Erythroblast (primary cell): Measurements from ENCODE around the gene MAPK14.

ENCODE experiments used
- GATA1 ChIP-seq: IDR thresholded peaks from 2 replicates; pipeline ENCODE4 v1.6.1; 2011; ENCODE audit warnings: low read depth, mild to moderate bottlenecking, control low read depth, low read length, moderate library complexity
- POLR2A ChIP-seq: IDR thresholded peaks from 2 replicates; pipeline ENCODE4 v1.6.1; 2011; ENCODE audit warnings: mild to moderate bottlenecking, low read length

GRCh38 chr6:36132246-36132895 lies 104.8 kb downstream of the MAPK14 start:
- no peak for TF ChIP-seq POLR2A
- TF ChIP-seq GATA1 = no peak
